GM12878 (cell line): ENCODE data around the gene IL1RAP.

ENCODE experiments used
- CREB1 ChIP-seq: IDR thresholded peaks from 2 replicates; pipeline ENCODE4 v1.6.1; 2012; ENCODE audit warnings: low read depth, mild to moderate bottlenecking, inconsistent platforms
- GATAD2B ChIP-seq: fragments of 450-650 bp; conservative IDR thresholded peaks from 2 replicates; pipeline ENCODE4 v1.6.1; 2017; ENCODE audit warnings: low read depth, mild to moderate bottlenecking, moderate library complexity
- NFYB ChIP-seq: IDR thresholded peaks from 2 replicates; pipeline ENCODE4 v1.6.1; 2011; ENCODE audit warnings: low read depth, mild to moderate bottlenecking, low read length, improper control_type of control experiment, moderate library complexity; ENCODE audit not compliant: insufficient read depth
- RAD21 ChIP-seq: IDR thresholded peaks from 2 replicates; pipeline ENCODE4 v1.6.1; 2011; ENCODE audit warnings: mild to moderate bottlenecking, low read depth, low read length, moderate library complexity; ENCODE audit not compliant: insufficient read depth
- WRNIP1 ChIP-seq: IDR thresholded peaks from 2 replicates; pipeline ENCODE4 v1.6.1; 2011; ENCODE audit warnings: low read depth, low read length, improper control_type of control experiment, borderline replicate concordance
- TF ChIP-seq, protein P1 (sequence below), 3 experiments: IDR thresholded peaks in 2 of 3; conservative IDR thresholded peaks in 1 of 3; 2 replicates each; pipeline ENCODE4 v1.5.1; 2011; ENCODE audit warnings: low read depth in 3 of 3, low read length in 3 of 3, mild to moderate bottlenecking in 3 of 3, control low read depth in 2 of 3, moderate library complexity in 2 of 3, inconsistent platforms in 1 of 3, mixed read lengths in 1 of 3; ENCODE audit not compliant: control insufficient read depth in 2 of 3, insufficient read depth in 1 of 3; ENCODE audit errors: extremely low read depth in 1 of 3

DNA sequence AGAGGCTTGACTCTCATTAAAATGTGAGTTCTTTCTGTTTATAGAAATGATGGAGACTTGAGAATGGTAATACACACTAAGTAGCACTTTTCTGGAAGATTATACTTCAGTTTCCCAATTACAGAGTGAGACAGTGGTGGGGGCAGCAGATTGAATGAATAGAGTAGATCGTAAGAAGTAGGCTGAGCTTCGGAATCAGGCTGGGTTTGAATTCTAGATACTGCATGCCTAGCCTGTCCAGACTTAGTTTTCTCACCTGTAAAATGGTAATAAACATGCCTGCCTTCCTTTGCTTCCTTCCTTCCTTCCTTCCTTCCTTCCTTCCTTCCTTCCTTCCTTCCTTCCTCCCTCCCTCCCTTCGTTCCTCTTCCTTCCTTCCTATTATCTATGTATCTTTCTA lies 8.1 kb downstream of the IL1RAP start:
- TF ChIP-seq GATAD2B (no peak), WRNIP1 (no peak), NFYB (no peak), RAD21 (no peak), CREB1 (no peak)
- TF ChIP-seq, protein P1, sequence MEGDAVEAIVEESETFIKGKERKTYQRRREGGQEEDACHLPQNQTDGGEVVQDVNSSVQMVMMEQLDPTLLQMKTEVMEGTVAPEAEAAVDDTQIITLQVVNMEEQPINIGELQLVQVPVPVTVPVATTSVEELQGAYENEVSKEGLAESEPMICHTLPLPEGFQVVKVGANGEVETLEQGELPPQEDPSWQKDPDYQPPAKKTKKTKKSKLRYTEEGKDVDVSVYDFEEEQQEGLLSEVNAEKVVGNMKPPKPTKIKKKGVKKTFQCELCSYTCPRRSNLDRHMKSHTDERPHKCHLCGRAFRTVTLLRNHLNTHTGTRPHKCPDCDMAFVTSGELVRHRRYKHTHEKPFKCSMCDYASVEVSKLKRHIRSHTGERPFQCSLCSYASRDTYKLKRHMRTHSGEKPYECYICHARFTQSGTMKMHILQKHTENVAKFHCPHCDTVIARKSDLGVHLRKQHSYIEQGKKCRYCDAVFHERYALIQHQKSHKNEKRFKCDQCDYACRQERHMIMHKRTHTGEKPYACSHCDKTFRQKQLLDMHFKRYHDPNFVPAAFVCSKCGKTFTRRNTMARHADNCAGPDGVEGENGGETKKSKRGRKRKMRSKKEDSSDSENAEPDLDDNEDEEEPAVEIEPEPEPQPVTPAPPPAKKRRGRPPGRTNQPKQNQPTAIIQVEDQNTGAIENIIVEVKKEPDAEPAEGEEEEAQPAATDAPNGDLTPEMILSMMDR (IDR thresholded peaks at IDR 0.05 in 2 of 3, conservative IDR thresholded peaks at IDR 0.05 in 1 of 3; ENCODE audit: control insufficient read depth in 2 of 3, extremely low read depth in 1 of 3, insufficient read depth in 1 of 3, low read depth in 3 of 3, low read length in 3 of 3) = no peak
